NCI-H128 (cell line): ENCODE data around the gene SUFU.

Experiments
- DNase-seq: peaks from one replicate; lab custom pipeline; 2025; ENCODE audit not compliant: unreplicated experiment; lab: John Stamatoyannopoulos, UW

The SUFU gene

GRCh38 chr10:102632394-102633111 is 128.8 kb downstream of the SUFU start:
- DNase-seq: no peak

DNA sequence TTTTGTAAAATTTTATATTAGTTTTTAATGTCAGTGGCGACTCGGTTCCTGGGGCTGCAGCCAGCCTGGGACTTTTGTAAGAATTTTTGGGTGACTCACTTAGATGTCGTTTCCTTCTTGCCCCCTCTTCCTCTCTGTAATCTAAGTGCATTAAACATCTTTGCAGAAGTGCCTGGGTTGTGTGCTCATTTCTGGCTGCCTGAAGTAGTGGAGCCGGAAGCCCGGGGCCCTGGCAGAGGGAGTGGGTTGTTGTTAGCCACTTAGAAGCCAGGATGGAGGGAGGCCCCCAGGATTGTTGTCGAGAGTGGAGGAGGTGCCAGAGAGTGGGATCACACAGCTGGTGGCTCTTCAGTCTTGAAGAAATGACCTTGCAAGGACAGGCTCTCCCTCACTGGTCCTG is 129.5 kb downstream of the SUFU start:
- no peak for DNase-seq

DNA sequence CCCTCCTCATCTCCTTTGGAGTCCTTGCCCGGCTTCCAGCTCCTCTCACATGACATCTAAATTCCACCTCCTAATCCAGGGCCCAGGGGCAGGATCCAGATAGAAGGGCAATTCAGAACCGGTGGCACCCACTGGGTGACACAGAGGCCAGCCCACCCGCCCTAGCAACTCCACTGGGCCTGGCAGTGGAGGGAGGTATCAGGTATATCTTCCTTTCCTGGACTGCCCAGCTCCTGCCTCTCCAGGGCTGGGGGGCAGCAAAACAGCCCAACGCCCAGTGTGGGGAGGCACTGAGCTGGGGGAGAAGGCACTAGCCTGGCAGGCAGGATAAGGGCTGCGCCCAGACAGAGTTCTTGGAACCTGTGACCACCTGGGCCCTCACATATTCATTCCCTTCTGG is 130.1 kb downstream of the SUFU start:
- DNase-seq: no peak

DNA sequence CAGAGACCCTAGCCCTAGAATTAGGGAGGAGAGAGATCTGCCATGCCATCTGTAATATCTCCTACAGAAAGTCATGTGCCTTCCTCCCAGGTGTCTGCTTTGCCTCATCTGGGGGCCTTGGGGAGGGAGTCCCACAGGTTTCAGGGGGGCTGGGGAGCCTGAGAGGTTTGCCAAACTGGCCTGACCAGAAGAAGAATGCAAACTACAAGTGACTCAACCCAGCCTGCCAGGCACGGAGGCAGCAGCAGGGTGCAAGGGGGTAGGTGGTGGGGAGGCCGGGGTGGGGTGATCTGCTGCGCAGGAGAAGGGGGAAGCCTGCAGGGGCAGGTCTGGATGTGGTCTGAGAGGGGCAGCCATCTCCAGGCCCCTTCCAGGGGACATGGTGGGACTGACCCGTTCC is 130.9 kb downstream of the SUFU start:
- no peak for DNase-seq

- DNase-seq: no peak
Measured at GRCh38 chr10:102635377-102635776, 131.6 kb downstream of the SUFU start.

- no peak for DNase-seq
Measured at GRCh38 chr10:102639537-102639936, 135.8 kb downstream of the SUFU start.

- peak; percentile 3 for DNase-seq
Measured at GRCh38 chr10:102641402-102641801, 137.6 kb downstream of the SUFU start.

- peak; percentile 90 for DNase-seq
Measured at GRCh38 chr10:102641880-102642735, 138.3 kb downstream of the SUFU start.

- DNase-seq: no peak
Measured at GRCh38 chr10:102642736-102643335, 139.1 kb downstream of the SUFU start.

GRCh38 chr10:102643336-102644065 is 139.7 kb downstream of the SUFU start:
- peak; percentile 16 for DNase-seq

DNA sequence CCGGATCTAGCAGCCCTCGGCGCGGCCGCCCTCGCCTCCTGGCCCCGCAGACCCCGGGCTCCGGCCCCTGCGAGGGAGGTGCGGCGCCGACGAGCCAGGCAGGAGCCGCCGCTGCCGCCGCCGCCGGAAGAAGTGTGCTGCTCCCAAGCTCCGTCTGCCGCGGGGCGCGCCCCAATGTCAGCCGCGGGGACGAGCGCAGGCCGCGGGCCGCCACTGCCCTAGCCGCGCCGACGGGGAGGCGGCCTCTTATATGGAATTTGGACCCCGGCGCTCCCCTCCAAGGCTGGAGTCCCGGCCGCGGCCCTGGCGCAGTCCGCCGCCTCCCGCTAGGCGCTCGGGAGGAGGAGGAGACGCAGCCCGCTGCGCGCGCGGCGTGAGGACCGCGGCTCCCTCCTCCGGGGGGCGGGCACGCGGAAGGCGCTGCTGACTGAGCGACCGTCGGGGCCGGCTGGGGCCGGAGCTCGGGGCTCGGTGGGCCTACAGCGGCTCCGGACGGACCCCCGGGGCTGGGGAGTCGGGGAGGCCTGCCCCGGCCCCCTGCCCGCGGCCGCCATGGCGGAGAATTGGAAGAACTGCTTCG is 140.4 kb downstream of the SUFU start, which contains the start of gene TRIM8:
TSS of gene TRIM8 (plus strand) at position 414 of the 580 bp plus-strand sequence. CDS start at position 553, 139 bp downstream.
- peak; percentile 1 for DNase-seq

DNA sequence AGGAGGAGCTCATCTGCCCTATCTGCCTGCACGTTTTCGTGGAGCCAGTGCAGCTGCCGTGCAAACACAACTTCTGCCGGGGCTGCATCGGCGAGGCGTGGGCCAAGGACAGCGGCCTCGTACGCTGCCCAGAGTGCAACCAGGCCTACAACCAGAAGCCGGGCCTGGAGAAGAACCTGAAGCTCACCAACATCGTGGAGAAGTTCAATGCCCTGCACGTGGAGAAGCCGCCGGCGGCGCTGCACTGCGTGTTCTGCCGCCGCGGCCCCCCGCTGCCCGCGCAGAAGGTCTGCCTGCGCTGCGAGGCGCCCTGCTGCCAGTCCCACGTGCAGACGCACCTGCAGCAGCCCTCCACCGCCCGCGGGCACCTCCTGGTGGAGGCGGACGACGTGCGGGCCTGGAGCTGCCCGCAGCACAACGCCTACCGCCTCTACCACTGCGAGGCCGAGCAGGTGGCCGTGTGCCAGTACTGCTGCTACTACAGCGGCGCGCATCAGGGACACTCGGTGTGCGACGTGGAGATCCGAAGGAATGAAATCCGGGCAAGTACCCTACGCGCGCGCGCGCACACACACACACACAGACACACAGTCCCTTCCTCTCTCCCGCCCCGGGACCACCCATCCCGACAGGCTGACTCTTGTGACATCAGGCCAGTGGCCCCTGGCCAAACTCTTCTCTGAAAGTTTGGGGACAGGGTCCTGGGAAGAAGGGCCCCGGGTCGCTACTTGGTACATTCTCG is 141.0 kb downstream of the SUFU start:
- peak; percentile 58 for DNase-seq

DNA sequence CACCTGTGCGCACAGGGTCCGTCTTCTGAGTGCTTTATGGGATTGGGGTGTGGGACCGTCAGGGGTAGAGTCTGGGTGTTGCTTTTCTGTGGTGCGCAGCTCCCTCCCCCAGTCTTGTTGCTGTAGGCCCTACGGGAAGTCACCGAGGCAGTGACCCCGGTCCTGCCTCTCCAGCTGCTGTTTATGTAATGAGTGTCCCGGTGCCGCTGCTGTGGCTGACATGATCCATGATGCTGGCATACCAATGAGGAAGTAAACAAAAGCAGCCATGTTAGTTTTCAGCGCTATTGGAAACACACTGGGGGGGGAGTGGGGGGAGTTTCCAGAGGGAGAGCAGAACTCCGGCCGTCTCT is 141.6 kb downstream of the SUFU start:
- DNase-seq: no peak

- no peak for DNase-seq
Measured at GRCh38 chr10:102645741-102646609, 142.2 kb downstream of the SUFU start.

GRCh38 chr10:102646610-102647442 is 143.1 kb downstream of the SUFU start:
- no peak for DNase-seq

GRCh38 chr10:102647443-102648268 is 143.9 kb downstream of the SUFU start:
- no peak for DNase-seq

DNA sequence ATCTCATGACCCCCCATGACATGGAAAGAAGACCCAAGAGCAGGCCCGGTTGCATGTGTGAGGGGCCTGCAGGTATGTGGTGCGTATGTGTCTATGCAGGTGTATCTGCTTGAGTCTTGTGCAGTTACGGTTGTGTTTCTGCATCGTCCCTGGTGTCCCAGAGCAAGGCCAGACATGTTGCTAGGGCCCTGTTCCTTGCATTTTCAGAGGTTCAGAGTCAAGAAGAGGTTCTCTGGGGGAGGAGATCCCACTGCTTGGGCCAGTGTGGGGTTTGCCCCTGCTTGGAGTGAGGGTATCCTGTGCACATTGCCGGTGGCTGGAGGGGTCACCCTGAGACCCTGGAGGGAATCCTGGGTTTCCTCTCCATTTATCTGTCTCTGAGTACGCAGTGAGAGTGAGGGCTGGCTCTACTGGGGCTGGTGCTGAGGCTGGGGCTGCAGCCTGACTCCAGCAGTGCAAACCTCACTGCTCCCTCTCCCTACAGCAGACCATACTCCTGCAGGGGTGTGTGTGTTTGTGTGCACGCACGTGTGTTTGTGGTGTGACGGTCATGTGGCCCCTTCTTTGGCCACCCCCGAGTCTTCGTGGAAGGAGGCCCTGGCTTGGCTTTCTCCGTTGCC is 144.6 kb downstream of the SUFU start:
- DNase-seq: no peak
